ENCODE results near the gene WNT1.

WNT1 gene

GRCh38 chr12:49030714-49031572 is 52.8 kb downstream of the WNT1 start:
- DNase-seq = no peak

GRCh38 chr12:49031573-49032161 is 53.5 kb downstream of the WNT1 start:
- DNase-seq = no peak

Data from inflammatory macrophage (primary cell).